ENCODE data around the gene DDX23.
"Not testable (repeated sequence)": the region's sequence is repeated elsewhere in the genome, so short reads cannot be mapped to it uniquely, and the experiment has no call there.

Gene DDX23
- 237 to 302 (median 250) reads per million in 4 experiments for total RNA-seq

- DNase-seq: peak; percentile 88
These were observed at the start of gene DDX23 for GRCh38 chr12:48851883-48852733. DDX23 (minus strand) TSS chr12:48852163; CDS start chr12:48845782, 6,381 bp downstream.

- no peak for DNase-seq
These were observed 49.3 kb upstream of the DDX23 start for GRCh38 chr12:48901278-48901677.

GRCh38 chr12:48899651-48900050 lies 47.7 kb upstream of the DDX23 start:
- no peak for DNase-seq

GRCh38 chr12:48894271-48894670 lies 42.3 kb upstream of the DDX23 start:
- no peak for DNase-seq

GRCh38 chr12:48890657-48891418 lies 38.9 kb upstream of the DDX23 start:
- peak; percentile 56 for DNase-seq

GRCh38 chr12:48889679-48890078 lies 37.7 kb upstream of the DDX23 start:
- no peak for DNase-seq

- DNase-seq: no peak
These were observed 31.6 kb upstream of the DDX23 start for GRCh38 chr12:48883305-48884161.

GRCh38 chr12:48882972-48883304 lies 31.0 kb upstream of the DDX23 start:
- DNase-seq: no peak

- DNase-seq: no peak
These were observed 30.3 kb upstream of the DDX23 start for GRCh38 chr12:48882315-48882687.

GRCh38 chr12:48881686-48882314 lies 29.8 kb upstream of the DDX23 start:
- DNase-seq: no peak

- DNase-seq: no peak
These were observed 28.7 kb upstream of the DDX23 start for GRCh38 chr12:48880647-48881046.

DNA sequence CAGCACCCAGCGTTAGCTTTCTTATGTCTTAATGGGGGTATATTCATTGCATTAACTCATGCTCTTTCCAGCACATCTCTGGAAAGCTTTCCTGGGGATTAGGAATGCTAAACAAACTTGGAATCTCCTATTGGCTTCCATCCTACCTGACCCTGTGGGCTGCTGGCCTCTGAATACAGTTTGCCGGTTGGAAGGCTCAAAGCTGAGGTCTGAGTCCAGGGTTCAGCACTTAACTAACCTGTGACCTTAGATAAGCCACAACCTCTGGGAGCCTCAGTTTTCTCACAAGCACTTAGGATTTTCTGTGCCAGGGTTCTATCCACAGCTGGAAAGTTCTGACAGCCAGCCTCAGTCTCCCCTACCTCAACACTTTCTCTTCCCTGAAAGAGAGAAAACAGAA lies 26.6 kb upstream of the DDX23 start:
- DNase-seq: no peak

GRCh38 chr12:48875944-48876515 lies 24.1 kb upstream of the DDX23 start:
- no peak for DNase-seq

DNA sequence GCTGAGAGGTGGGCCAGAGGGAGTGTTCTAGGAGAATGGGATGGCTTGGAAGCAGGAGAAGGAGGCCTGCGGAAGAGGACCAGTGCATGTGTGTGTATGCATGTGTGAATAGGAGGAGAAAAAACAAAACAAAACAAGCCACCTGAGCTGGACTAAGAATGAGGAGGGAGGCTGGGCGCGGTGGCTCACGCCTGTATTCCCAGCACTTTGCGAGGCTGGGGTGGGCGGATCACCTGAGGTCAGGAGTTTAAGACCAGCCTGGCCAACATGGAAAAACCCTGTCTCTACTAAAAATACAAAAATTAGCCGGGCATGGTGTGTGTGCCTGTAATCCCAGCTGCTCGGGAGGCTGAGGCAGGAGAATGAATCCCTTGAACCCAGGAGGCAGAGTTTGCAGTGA lies 21.6 kb upstream of the DDX23 start:
- DNase-seq: not testable (repeated sequence)

DNA sequence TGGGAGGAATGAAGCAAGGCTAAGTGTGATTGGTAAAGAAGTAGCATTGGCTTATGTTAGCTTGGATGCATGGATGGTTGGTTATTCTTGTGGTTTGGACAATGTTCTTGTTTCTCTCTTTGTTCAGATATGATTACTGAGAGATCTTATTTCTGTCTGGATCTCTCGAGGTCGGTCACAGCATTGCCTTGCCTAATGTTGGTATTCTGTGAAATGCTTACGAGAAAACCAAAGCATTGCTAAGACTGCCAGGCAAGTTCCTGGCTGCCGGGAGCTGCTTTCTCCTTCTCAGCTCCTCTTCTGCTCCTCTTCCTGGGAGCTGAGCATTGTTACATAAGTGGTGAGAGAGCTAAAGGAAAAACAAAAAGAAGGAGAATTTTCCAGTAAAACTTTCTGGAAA lies 21.1 kb upstream of the DDX23 start:
- no peak for DNase-seq

DNA sequence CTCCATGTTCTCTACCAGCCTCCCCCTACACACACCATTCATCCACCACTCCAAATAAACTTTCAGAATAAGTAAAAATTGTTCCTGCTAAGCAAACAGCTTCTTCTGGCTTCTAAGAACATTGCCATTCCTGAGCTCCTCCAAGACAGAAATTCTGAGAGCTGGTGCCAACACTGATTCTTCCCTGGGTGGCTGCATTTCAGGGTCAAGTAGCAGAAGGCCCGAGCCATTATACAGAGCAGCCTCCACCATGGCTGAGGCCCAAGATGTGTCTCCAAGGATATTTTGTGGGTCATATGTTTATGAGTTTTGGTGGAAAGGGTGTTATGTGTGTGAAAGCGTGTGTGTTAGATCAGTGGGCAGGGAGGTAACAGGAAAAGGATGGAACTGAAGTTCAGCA lies 17.2 kb upstream of the DDX23 start:
- no peak for DNase-seq

DNA sequence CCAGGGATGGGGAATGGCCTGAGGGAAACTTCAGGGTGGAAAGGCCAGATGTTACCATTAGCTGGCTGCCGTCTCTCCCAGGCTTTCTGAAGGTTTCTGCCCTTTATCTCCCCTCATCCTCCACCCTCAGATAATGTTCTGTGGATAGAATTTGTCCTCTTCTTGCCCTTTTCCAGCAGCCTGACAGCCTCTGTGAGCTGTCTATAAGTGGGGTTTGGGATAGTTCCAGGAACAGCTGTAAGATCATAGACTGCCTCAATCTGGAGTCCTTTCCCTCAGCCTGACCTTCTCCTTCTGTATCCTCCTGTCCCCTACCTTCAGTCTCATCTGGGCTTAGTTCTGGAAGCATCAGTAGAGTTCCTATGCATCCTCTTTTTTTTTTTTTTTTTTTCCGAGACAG lies 16.5 kb upstream of the DDX23 start:
- DNase-seq: no peak

GRCh38 chr12:48866052-48866711 lies 14.2 kb upstream of the DDX23 start:
- DNase-seq: no peak

GRCh38 chr12:48865281-48866051 lies 13.5 kb upstream of the DDX23 start, which contains the start of gene RND1:
RND1 (minus strand) TSS chr12:48865870; CDS start chr12:48865767, 103 bp downstream.
- peak; percentile 81 for DNase-seq

DNA sequence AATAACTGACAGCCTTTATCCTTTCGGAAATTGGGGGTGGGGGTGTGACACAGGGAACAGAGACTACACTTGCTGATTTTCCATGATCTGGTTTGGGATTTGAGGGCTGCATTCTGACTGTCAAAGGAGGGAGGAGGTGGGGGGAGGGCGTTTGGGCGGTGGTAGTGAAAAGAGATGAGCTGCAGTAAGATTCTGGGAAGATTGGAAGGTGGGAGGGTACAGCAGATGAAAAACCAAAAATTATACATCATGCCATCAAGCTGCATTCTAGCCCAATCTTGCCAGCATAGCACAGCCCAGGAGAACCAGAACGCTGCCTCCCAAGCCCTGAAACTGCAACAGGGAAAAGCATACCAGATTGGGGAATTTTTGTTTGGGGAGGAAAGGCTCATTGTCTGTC lies 11.3 kb upstream of the DDX23 start:
- no peak for DNase-seq

- no peak for DNase-seq
These were observed 10.8 kb upstream of the DDX23 start for GRCh38 chr12:48862760-48863159.

Measured in effector CD8-positive, alpha-beta T cell (primary cell).